GM19240 (cell line): ENCODE data around the gene RWDD3.

Source experiments
- DNase-seq: peaks from one replicate; pipeline ENCODE4 v3.0.0; 2011; ENCODE audit warnings: low spot score; ENCODE audit not compliant: insufficient read length

The RWDD3 gene

GRCh38 chr1:95230256-95230655 is 3.8 kb upstream of the RWDD3 start:
- no peak for DNase-seq

- no peak for DNase-seq
These were observed 3.2 kb upstream of the RWDD3 start for GRCh38 chr1:95230768-95231191.

GRCh38 chr1:95232646-95233318 is 1.2 kb upstream of the RWDD3 start:
- DNase-seq, result no peak

- DNase-seq, result no peak
These were observed 682 bp upstream of the RWDD3 start for GRCh38 chr1:95233319-95233736.

GRCh38 chr1:95236784-95237575 is 3.0 kb downstream of the RWDD3 start:
- no peak for DNase-seq

DNA sequence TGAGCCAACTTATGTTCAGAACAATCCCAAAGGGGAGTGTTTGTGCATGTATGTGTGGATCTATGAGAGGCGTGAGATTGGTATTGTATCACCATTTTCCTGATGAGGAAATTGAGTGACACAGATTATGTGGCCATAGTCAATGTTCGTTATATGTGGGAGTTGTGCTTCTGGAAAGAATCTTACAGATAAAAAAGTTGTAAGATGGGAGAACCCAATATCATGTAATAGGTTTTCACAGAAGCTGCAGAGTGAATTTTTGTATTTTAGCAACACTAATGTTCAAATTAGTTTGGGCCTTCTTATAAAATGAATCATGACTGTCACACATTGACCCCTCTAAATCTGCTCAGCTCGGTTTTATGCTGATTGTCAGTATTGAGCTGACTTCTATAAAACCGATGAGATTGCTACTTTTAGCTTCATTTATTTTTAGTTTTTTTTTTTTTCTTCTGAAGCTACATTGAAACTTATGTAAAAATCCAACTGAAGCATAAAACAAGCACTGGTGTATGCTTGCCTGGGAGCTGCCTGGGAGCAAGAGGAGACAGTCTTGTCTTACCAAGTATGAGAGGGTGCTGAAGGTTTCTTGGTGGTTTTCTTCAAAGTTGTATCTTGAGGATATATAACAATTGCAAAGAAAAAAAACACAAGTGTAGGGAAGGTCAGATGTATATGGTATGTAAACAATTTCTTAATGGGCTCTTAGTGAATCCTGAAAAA is 4.1 kb downstream of the RWDD3 start:
- no peak for DNase-seq

DNA sequence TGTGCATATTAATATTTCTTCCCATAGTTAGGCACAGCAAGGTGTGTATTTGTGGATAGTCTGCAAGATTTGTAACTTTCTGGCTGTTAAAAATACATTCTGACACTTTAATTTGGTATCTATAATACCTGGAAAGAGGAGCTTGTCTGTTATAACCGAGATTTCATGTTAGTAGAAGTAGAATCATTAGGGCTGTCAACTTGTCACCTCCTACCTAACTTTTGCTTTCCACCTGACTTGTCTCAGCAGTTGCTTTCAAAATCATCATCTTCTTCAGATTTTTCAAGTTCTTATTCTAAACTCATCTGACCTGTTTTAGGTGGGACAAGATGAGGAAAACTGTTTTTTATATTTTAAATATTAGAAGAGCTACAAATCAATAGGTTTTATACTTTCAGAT is 11.0 kb downstream of the RWDD3 start:
- no peak for DNase-seq

DNA sequence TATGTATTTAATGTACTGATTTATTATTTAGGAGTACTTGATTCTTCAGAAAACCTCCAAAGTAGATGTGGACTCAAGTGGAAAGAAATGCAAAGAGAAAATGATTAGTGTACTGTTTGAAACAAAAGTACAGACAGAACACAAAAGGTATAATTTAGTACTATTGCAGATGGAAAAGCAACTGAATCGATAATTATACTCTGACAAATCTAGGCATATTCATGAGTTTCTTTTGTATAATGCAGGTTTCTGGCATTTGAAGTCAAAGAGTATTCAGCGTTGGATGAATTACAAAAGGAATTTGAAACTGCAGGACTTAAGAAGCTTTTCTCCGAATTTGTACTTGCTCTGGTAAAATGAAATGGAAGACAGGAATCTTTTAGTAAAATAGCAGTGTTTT is 12.5 kb downstream of the RWDD3 start:
- DNase-seq, result no peak

DNA sequence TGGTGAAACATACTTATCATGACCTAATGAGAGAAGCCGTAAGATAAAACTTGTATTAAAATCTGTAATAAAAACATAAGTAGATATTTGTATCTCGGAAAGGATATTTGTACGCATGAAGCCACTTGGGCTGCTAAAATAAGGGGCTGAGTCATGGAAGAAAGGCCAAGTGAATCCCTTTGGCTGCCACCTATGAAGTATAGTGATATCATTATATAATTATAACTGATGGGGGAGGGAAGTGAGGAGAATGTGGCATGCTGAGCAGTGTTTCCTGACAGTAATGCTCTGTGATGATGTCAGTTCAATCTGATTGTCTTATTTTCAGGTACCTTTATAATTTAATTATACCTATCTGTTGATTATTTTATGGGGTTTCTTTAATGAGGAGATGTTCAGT is 13.6 kb downstream of the RWDD3 start:
- DNase-seq, result no peak

- no peak for DNase-seq
These were observed 15.9 kb downstream of the RWDD3 start for GRCh38 chr1:95249916-95250315.

GRCh38 chr1:95252422-95252821 is 18.4 kb downstream of the RWDD3 start:
- no peak for DNase-seq

DNA sequence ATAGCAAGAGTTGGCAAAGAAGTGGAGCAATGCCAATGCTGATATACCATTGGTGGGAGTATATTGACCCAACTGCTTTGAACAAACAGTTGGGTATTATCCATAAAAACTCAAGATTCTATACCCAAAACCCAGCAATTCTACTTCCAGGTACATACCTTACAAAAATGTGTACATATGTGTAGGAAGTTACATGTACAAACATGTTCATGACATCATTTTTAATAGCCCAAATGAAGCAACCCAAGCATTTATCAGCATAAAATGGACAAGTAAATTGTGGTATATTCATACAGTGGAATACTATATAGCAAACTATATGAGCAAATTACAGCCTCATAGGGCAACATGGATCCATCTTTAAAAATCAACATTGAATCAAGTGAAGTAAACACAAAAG is 20.9 kb downstream of the RWDD3 start:
- DNase-seq, result no peak

DNA sequence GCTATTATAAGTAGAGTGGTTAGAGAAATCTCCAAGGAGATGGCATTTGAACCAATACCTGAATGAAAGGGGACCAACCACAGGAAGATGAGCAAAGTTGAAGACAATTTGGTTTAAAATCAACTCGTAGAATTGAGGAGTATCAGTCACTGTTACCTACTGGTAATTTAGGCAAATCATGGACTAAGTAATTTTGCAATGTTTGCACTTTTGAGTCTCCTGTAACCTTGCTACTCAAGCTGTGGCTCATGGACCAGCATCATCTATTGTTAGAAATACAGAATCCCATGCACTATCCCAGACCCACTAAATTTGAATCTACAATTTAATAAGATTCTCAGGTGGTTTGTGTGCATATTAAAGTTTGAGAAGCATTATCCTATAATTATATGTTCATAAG is 21.8 kb downstream of the RWDD3 start:
- no peak for DNase-seq

- DNase-seq, result no peak
These were observed 23.7 kb downstream of the RWDD3 start for GRCh38 chr1:95257758-95258157.

- DNase-seq, result no peak
These were observed 25.2 kb downstream of the RWDD3 start for GRCh38 chr1:95259245-95259644.

GRCh38 chr1:95262913-95263312 is 28.9 kb downstream of the RWDD3 start:
- DNase-seq, result no peak

- no peak for DNase-seq
These were observed 29.4 kb downstream of the RWDD3 start for GRCh38 chr1:95263450-95263849.

GRCh38 chr1:95265106-95265505 is 31.1 kb downstream of the RWDD3 start:
- no peak for DNase-seq

GRCh38 chr1:95276429-95276828 is 42.4 kb downstream of the RWDD3 start:
- no peak for DNase-seq

DNA sequence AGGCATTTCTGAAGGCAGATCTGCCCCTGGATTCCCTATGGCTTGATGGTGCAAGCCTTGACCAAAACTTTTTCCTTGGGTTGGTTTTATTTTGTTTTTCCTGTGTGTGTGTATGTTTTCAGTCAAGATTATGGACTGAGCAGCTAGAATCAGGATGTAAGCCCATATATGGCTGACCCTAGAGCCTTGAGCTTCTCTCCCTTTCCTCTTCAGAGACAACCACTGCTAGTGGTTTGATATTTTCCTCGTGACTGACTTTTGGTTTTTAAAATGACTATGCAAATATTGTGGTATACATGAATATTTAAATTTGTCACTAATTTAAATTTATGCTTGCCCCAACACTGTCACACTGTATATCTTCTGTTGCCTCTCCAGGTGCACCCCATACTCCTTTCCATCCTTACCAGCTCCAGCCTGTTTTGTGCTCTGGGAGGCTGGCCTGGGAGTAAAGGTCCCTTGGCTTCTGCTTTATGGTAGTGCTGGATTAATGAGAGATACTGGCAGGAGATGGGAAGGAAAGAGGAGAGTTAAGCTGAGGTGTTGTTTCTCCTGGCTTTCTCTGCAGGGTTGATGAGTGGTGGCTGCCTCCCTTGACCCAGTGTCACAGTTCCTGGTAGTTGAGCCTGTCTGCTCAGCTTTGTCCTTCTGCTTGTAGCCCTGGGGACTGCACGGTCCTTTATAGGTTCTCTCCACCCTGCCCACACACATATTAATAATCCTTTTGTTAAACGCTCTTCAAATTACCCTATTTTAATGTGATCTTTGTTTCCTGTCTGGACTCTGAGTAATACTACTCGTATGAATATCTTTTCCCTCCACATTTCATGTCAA is 44.4 kb downstream of the RWDD3 start:
- DNase-seq, result no peak

GRCh38 chr1:95281781-95282517 is 47.9 kb downstream of the RWDD3 start:
- DNase-seq, result no peak
